HG03354 (cell line): ENCODE results near the gene BBS4.

Experiments
- ATAC-seq: cut with Tn5 transposase; IDR thresholded peaks from one replicate; pipeline ENCODE4 v1.9.1; 2021; ENCODE audit warnings: mild to moderate bottlenecking; ENCODE audit not compliant: unreplicated experiment, poor library complexity, severe bottlenecking

BBS4 gene

DNA sequence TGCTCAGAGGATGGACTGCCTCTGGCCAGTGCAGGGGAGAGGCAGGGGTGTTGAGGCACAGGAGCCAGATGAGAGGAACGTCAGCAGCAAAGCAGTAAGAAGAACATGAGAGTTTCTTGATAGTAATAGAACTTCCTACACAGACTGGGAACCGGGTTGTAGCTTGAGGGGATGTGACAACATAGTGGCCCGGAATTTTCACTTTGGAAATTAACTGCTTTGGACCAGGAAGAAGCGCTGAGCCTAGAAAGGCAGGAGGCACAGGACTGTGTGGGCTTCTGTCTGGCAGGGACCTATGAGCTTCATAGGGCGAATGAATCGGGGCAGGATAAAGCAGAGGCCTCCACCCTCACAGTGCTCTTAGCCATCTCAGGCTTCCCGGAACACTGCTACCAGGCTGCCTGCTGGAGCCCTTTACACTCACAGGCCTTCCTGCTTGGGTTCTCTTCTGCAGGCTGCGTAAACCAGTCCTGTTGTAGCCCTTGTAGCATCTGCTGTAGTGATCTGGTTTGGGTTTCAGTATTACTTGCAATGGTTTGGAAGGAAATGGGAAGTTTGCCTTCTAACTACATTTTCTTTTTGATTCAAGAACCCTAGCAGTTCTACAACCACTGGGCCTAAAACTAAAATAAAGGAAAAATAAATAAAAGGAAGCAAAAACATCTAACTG, 100.8 kb downstream of the BBS4 start:
- no peak for ATAC-seq

DNA sequence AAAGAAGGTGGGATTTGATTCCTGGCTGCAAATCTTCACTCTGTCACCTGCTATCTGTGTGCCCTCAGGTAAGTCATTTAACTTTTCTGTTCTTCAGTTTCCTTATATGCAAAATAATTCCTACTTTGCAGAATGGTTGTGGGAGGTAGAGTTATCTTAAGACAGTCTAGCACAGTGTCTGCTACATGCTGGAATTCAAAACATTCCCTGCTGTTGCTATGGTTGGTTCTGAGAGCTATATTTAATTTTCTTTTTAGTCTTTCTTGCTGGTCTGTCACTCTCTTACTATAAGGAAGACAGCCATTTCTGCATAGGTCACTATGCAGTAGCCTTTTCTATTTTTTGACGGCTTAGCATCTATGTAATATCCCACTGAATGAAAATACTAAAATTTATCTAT, 101.5 kb downstream of the BBS4 start:
- no peak for ATAC-seq
